SK-N-MC (cell line): Measurements from ENCODE around the gene FOXP2.
A peak's percentile ranks its signal among the peaks of the same experiment; 100 is the strongest.
"Not testable (repeated sequence)": the region's sequence is repeated elsewhere in the genome, so short reads cannot be mapped to it uniquely, and the experiment has no call there.

Source experiments
- DNase-seq: peaks from one replicate; pipeline ENCODE4 v3.0.0-alpha.2; 2011; ENCODE audit warnings: low read depth, low spot score
- H3K27ac ChIP-seq: fragments of 200-600 bp; sonication (generic); 2 replicates; pipeline ENCODE4 v1.5.1; 2016; ENCODE audit warnings: mixed run types
- H3K36me3 ChIP-seq: fragments of 200-600 bp; sonication (generic); 2 replicates; pipeline ENCODE4 v1.6.1; 2017; ENCODE audit warnings: antibody characterized with exemption, low read length, mixed read lengths; ENCODE audit not compliant: insufficient read depth
- H3K4me3 ChIP-seq: fragments of 200-600 bp; sonication (generic); 2 replicates; pipeline ENCODE4 v1.5.1; 2016
- H3K9ac ChIP-seq: fragments of 200-600 bp; sonication (generic); 2 replicates; pipeline ENCODE4 v1.8.0; 2017; ENCODE audit warnings: mixed run types, mixed read lengths; ENCODE audit not compliant: insufficient read length
- H3K9me3 ChIP-seq: fragments of 200-600 bp; sonication (generic); 2 replicates; pipeline ENCODE4 v1.6.1; 2017; ENCODE audit warnings: low read depth, mild to moderate bottlenecking, antibody characterized with exemption, low read length, moderate library complexity, mixed read lengths
- EZH2 ChIP-seq: fragments of 200-600 bp; sonication (generic); IDR thresholded peaks from one replicate; pipeline ENCODE4 v1.6.1; 2017; ENCODE audit warnings: antibody characterized with exemption
- FOXP2 ChIP-seq: optimal IDR thresholded peaks from 2 replicates; pipeline ENCODE3; 2011; ENCODE audit warnings: mild to moderate bottlenecking, moderate library complexity; ENCODE audit not compliant: insufficient read depth; ENCODE audit errors: extremely low read length, control extremely low read depth
- POLR2AphosphoS5 ChIP-seq: IDR thresholded peaks from 2 replicates; pipeline ENCODE4 v1.6.1; 2012; ENCODE audit warnings: mild to moderate bottlenecking, low read depth, low read length, borderline replicate concordance

FOXP2 gene

GRCh38 chr7:114531326-114531725 lies 116.7 kb downstream of the FOXP2 start:
- Histone ChIP-seq H3K4me3 (no peak overlapping the region), H3K36me3 (no peaks in the 10 kb centered on the region), H3K9me3 (no peaks in the 10 kb centered on the region), H3K9ac (no peak overlapping the region), H3K27ac (no peak overlapping the region)
- DNase-seq, result no peak
- TF ChIP-seq POLR2AphosphoS5 (no peak), EZH2 (no peak), FOXP2 (no peak)

GRCh38 chr7:114533131-114533530 lies 118.5 kb downstream of the FOXP2 start:
- Histone ChIP-seq H3K9ac (no peak overlapping the region), H3K9me3 (no peaks in the 10 kb centered on the region), H3K27ac (no peak overlapping the region), H3K36me3 (no peaks in the 10 kb centered on the region), H3K4me3 (no peak overlapping the region)
- peak; percentile 37 for TF ChIP-seq FOXP2
- TF ChIP-seq EZH2, result no peak
- no peak for TF ChIP-seq POLR2AphosphoS5
- no peak for DNase-seq

GRCh38 chr7:114534953-114535352 lies 120.3 kb downstream of the FOXP2 start:
- H3K27ac ChIP-seq, result no peak overlapping the region
- no peak for DNase-seq
- H3K9me3 ChIP-seq, result no peaks in the 10 kb centered on the region
- H3K9ac ChIP-seq, result no peak overlapping the region
- no peak overlapping the region for H3K4me3 ChIP-seq
- TF ChIP-seq EZH2, result no peak
- TF ChIP-seq POLR2AphosphoS5, result no peak
- TF ChIP-seq FOXP2, result no peak
- H3K36me3 ChIP-seq, result no peaks in the 10 kb centered on the region

- no peak for DNase-seq
- no peak overlapping the region for H3K27ac ChIP-seq
- H3K9ac ChIP-seq, result no peak overlapping the region
- no peak for TF ChIP-seq POLR2AphosphoS5
- TF ChIP-seq FOXP2, result no peak
- no peak for TF ChIP-seq EZH2
- no peaks in the 10 kb centered on the region for H3K9me3 ChIP-seq
- no peaks in the 10 kb centered on the region for H3K36me3 ChIP-seq
- H3K4me3 ChIP-seq, result no peak overlapping the region
Measured at GRCh38 chr7:114539575-114539974, 125.0 kb downstream of the FOXP2 start.

GRCh38 chr7:114540291-114540690 lies 125.7 kb downstream of the FOXP2 start:
- Histone ChIP-seq H3K4me3 (no peak overlapping the region), H3K9ac (no peak overlapping the region), H3K27ac (no peak overlapping the region), H3K9me3 (no peaks in the 10 kb centered on the region), H3K36me3 (no peaks in the 10 kb centered on the region)
- no peak for DNase-seq
- TF ChIP-seq EZH2 (no peak), FOXP2 (no peak), POLR2AphosphoS5 (no peak)

GRCh38 chr7:114547346-114547745 lies 132.7 kb downstream of the FOXP2 start:
- not testable (repeated sequence) for H3K27ac ChIP-seq, H3K9me3 ChIP-seq, H3K4me3 ChIP-seq, H3K9ac ChIP-seq, H3K36me3 ChIP-seq, DNase-seq

GRCh38 chr7:114548081-114548980 lies 133.7 kb downstream of the FOXP2 start:
- no peak for DNase-seq
- TF ChIP-seq POLR2AphosphoS5 (no peak), FOXP2 (no peak), EZH2 (no peak)
- Histone ChIP-seq H3K27ac (no peak overlapping the region), H3K36me3 (no peaks in the 10 kb centered on the region), H3K9me3 (no peaks in the 10 kb centered on the region), H3K9ac (no peak overlapping the region), H3K4me3 (no peak overlapping the region)

GRCh38 chr7:114554781-114555537 lies 140.3 kb downstream of the FOXP2 start:
- Histone ChIP-seq H3K9ac (no peak overlapping the region), H3K9me3 (no peaks in the 10 kb centered on the region), H3K27ac (no peak overlapping the region), H3K36me3 (no peaks in the 10 kb centered on the region), H3K4me3 (no peak overlapping the region)
- no peak for DNase-seq
- TF ChIP-seq FOXP2, result no peak
- TF ChIP-seq POLR2AphosphoS5, result no peak
- TF ChIP-seq EZH2, result no peak
